NCI-H2227 treated with DMSO at 0.1 percent for 48 hours (cell line): ENCODE measurements around the gene ANKRD45.
"Not testable (repeated sequence)": the region's sequence is repeated elsewhere in the genome, so short reads cannot be mapped to it uniquely, and the experiment has no call there.

Experiments used
- DNase-seq: peaks from one replicate; lab custom pipeline; 2025; lab: John Stamatoyannopoulos, UW

Gene ANKRD45, protein sequence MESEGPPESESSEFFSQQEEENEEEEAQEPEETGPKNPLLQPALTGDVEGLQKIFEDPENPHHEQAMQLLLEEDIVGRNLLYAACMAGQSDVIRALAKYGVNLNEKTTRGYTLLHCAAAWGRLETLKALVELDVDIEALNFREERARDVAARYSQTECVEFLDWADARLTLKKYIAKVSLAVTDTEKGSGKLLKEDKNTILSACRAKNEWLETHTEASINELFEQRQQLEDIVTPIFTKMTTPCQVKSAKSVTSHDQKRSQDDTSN

DNA sequence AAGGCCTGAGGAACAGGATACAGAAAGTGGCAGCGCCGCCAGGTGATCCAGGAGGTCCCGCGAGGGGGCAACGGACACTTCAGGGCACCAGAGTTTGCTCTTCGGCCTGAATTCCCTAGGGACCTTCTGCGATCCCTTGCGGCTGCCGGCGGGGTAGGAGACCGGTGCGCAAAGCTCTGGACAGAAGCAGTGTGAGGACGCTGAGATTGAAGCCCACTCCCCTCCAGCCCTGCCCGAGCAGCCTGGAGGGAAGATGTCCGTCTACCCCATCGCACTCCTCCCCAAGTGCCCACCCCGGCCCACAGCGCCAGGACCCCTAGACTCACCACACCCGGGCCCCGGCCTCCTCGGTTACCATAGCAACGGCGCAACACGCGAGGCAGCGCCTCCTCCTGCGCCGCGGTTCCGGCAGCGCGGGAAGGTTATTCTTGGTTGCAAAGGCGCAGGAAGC is at the start of gene ANKRD45:
Gene ANKRD45, minus strand, starts transcription at position 361 of the 451 bp plus-strand sequence. CDS start 10,433 bp downstream, outside the sequence.
- peak; percentile 82 for DNase-seq

GRCh38 chr1:173717238-173717637 is 47.6 kb upstream of the ANKRD45 start:
- DNase-seq, result no peak

DNA sequence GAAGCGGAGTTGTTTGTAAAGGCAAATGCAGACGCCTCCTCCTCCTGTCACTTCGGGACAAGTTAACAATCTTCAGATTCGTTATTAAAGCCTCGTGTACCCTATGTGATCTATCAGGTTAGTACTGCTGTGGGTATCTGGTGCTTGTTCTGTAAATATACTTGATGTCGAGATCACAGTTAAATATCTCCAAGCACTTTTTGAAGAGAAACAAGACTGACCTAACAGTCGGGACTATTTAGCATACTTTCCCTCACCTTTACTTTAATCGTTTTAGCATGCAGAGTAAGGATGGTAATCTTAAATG is 45.8 kb upstream of the ANKRD45 start:
- DNase-seq, result no peak

DNA sequence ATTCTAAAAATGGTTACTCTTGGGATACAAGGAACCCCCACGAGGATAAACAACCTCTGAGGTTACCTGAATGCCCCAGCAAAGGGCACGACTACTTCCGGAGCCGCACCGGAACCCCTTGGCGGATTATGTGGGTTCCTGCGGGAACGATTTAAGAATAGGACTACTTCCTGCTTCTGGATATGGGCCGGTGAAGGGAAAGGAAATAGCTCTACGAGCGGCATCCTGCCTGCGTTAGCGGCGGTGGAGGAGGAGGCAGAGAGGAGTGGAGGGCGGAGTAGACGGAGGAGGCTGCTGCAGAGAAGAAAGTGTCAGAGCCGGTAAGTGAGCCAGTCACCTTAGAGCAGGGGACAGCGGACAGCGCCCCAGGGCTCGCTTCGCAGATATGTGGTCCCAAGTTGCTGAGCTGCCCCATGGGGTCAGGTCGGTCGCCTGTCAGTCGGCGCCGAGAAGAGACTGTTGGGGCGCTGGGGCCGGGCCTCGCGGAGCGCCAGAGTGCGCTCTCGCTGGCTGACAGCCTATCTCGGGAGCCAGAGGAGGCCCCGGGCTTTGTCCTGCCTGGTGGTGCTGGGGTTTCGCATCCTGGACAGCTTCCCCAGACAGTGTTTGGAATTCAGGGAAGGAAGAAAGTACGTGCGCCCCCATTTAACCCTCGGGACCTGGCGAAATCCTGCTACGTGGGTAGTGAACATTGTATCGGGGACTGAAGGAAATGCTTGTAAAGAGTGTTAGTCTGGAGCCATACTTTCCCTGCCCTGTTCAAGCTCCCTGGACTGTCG is 45.3 kb upstream of the ANKRD45 start, which contains the start of gene KLHL20:
Gene KLHL20, plus strand, starts transcription at position 223 of the 779 bp plus-strand sequence. CDS start 1,063 bp downstream, outside the sequence.
- DNase-seq, result peak; percentile 95

GRCh38 chr1:173714441-173714758 is 44.7 kb upstream of the ANKRD45 start:
- DNase-seq, result no peak

DNA sequence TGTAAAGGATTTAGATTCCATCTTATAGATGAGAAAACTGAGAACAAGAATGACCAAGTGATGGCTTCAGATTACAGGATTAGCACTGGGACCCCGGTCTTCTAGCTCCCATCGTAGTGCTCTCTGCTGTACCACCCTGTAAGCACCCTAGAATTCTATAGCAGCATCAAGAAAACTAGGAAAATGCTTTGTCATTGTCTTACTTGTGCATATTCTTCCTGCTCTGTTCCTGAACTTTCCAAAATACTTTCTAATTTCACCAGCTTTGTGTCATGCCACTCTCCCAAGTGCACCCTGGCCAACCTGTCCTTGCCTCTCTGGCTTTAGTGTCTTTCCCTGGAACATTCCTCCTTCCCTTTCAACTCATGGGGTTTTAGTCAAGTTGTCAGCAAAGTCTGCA is 39.1 kb upstream of the ANKRD45 start:
- no peak for DNase-seq

DNA sequence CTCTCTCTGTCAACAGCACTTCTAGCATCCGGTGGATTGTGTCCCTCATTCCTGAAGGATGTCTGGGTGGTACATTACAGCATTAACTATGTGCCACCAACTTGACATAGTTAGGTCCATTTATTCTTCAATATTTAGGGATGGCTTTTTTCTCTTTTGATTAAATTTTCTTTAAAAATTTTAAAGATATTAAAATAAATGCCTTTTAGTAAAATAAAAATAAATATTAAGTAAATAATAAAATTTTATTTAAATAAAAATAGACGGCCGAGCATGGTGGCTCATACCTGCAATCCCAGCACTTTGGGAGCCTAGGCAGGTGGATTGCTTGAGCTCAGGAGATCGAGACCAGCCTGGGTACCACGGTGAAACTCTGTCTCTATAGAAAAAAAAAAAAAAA is 35.5 kb upstream of the ANKRD45 start:
- DNase-seq, result no peak

GRCh38 chr1:173702736-173703135 is 33.1 kb upstream of the ANKRD45 start:
- DNase-seq, result no peak

GRCh38 chr1:173701299-173701698 is 31.6 kb upstream of the ANKRD45 start:
- DNase-seq, result not testable (repeated sequence)

DNA sequence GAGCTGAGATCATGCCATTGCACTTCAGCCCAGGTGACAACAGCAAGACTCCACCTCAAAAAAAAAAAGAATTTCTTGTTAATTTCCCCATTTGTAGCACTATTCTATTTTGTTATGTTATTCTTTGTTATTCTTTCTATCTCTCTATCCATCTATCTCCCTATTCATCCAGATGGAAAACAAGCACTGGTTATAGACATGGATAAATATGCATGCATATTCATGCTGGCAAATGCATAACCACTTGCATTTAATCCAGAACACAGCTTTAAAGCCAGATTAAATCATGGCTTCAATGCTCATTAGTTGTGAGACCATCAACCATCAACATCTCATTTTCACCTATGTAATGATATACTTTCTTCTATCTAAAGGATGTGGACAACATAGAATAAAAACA is 23.6 kb upstream of the ANKRD45 start:
- no peak for DNase-seq

- no peak for DNase-seq
These were observed 18.6 kb upstream of the ANKRD45 start for GRCh38 chr1:173688300-173688699.

DNA sequence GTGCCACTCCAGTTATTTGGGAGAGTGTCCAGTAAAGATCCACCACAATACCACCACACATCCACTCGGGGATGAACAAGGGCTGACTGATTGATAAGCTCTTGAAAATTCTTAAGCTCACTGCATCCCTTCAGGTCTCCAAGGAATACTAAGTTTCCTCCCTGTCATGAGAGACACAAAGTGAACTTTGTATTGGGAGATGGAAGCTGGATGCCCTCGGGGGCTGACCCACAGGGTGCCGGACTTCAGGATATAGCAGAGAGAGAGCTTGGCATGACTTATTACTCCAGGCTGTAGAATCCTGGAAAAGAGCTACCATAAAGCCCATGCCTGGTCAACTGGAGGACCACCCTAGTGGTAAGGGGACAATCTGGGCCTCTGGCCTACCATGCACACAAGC is 15.5 kb upstream of the ANKRD45 start:
- not testable (repeated sequence) for DNase-seq

GRCh38 chr1:173683838-173684237 is 14.2 kb upstream of the ANKRD45 start:
- DNase-seq, result not testable (repeated sequence)

DNA sequence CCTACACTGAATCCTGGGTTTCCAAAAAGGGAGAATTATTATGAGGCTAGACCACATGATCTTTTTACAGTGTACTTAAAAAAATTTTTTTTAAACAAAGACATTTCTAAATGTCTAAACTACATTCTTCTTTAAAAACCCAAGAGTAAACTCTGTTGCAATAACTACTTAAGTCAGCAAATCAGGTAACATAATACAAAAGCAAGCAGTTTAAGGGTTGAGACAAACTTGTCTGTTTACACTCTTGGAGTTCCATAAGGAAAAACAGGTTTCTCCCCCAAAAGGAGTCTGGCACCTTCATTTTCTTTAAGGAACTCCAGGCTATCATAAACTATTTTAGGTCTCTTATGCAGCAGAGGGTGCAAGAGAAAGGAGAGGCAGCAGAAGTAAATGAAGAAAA is 12.5 kb upstream of the ANKRD45 start:
- DNase-seq, result no peak

DNA sequence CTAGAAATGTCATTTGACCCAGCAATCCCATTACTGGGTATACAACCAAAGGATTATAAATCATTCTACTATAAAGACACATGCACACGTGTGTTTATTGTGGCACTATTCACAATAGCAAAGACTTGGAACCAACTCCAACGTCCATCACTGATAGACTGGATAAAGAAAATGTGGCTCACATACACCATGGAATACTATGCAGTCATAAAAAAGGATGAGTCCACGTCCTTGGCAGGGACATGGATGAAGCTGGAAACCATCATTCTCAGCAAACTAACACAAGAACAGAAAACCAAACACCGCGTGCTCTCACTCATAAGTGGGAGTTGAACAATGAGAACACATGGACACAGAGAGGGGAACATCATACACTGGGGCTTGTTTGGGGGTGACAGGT is 10.5 kb upstream of the ANKRD45 start:
- not testable (repeated sequence) for DNase-seq

DNA sequence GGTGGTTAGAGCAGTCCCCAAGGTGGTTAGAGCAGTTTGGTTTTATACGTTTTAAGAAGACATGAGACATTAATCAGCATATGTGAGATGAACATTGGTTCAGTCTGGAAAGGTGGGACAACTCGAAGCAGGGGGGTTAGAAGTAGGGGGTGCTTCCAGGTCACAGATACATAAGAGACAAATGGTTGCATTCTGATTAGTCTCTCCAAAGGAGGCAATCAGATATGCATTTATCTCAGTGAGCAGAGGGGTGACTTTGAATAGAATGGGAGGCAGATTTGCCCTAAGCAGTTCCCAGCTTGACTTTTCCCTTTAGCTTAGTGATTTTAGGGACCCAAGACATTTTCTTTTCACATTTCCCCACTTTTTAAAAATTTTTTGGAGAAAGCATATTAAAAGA is 4.8 kb upstream of the ANKRD45 start:
- DNase-seq, result not testable (repeated sequence)

DNA sequence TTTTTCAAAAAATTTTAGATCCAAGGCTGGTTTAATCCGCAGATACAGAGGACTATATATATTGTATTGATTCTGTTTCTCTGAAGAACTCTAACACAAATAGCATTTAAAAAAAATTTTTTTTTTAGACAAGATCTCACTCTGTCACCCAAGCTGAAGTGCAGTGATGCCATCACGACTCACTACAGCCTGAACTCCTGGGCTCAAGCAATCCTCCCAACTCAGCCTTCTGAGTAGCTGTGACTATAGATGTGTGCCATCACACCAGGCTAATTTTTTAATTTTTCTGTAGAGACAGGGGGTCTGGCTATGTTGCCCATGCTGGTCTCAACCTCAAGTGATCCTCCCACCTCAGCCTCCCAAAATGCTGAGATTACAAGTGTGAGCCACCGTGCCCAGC is 3.0 kb downstream of the ANKRD45 start:
- DNase-seq, result no peak

GRCh38 chr1:173663159-173663558 is 6.5 kb downstream of the ANKRD45 start:
- no peak for DNase-seq

GRCh38 chr1:173661763-173662162 is 7.9 kb downstream of the ANKRD45 start:
- DNase-seq, result no peak

DNA sequence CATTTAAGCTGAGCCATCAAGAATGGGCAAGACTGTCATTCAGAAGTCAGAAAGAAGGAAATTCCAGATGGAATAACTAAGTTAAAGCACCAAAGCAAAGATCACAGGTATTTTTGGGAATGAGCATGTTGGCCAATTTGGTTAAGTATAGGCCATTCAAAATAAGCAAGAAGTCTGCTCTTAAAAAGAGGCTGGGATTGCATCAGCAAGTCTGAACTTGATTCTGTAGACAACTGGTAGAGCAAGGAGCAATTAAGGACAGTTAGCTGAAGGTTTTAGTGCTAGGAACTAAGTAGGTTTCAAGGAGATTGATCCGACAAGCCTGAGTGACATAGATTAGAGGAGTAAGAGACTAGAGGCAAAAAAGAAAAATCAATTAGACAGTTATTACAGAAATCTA is 8.4 kb downstream of the ANKRD45 start:
- no peak for DNase-seq

GRCh38 chr1:173660306-173660705 is 9.3 kb downstream of the ANKRD45 start:
- DNase-seq, result no peak

DNA sequence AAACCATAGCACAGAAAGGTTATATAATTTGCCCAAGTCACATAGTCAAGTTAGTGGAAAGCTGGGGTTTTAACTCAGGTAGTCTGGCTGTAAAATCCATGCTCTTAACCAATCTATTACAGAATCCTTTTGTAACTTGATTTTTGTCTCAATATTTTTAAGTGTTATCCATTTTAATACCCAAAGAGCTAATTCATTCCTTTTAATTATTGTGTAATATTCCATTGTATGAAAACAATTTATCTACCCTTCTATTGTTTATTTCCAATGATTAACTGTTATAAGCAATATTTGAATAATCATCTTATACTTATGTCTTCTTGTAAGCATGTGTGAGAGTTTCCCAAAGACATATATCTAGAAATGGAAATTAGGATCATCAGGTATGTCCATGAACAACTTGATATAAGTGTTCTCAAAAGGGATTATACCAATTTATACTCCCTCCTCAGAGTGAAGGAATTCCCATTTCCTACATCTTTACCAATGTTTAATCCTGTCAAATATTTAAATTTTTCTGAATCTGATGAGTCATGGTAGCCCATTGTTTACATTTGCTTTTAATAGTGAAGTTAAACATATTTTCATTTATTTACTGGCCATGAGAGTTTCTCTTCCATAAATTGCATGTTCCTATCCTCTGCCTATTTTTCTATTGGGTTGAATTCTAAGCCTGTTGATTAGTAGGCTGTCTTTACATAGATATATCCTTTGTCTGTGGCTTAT is 20.6 kb downstream of the ANKRD45 start:
- no peak for DNase-seq

DNA sequence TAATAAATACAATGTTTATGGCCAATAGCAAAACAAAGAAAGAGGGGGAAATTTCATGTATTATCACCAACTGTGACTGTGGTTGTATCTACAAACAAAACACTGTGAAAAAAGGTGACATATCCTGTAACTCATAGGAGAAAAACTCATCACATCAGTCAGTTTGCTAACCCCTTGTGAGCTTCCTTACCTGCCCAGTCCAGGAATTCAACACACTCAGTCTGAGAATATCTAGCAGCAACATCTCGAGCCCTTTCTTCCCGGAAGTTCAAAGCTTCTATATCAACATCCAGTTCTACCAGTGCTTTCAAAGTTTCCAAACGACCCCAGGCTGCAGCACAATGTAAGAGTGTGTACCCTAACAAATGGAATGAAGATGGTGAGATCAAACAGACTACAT is 23.0 kb downstream of the ANKRD45 start:
- DNase-seq, result no peak
